ENCODE results near the gene DRAXIN.

The DRAXIN gene

DNA sequence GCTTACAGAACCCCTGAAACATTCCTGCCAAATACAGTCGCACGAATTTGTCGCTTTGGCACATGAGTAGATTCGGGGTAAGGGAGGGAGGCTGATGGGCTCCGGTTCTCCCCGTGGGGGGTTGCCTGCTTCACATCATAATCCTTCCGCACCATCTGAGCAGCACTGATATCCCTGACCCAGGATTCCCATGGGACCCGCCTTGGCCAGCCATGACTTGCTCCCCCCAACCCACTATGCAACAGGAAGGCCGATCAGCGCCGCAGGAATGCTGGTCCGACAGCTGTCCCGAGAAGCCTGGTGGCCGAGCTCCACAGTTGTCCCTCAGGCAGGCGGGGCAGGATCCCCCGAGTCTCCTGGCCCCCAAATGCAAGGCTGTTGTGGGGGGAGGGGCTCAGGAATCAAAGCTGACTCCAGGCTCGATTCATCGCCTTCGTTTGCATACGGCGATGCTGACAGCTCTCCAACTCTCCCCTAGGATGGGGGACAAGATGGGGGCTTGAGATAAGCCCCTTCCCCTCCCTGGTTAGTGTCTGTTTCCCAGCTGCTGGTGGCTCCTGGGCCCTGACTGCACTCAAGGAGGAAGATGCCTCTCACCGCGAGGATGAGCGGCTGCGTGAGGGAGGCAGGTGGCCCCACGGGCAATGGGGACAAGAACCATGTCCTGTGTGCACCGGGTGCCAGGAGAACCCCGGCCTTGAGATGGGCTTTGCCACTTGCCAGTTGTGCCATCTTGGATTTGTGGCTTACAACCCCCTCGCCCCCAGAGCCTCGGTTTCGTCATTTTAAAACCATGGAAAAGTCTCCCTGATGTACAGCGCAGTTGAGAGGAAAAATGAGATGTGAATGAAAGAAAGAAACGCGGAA is 9.3 kb downstream of the DRAXIN start:
- CTCF ChIA-PET: interaction anchor here (0.8 to 1.4 kb wide), 4 partner anchors 10 to 57 kb away, joined by 3 to 10 read pairs (median 4); no protein-coding TSS in a partner anchor
- no peak overlapping the region for H3K27ac ChIP-seq (ENCODE audit: extremely low read depth, low read depth, low read length)
- POLR2A ChIA-PET: no interaction called here
- TF ChIP-seq ZBTB17 (tag by site-specific recombination; IDR thresholded peaks at IDR 0.05) (peak; percentile 37; the same call in 1 of the 2 replicates), ZNF654 (tag by site-specific recombination; IDR thresholded peaks at IDR 0.05; ENCODE audit: low read depth) (no peak), ZNF350 (tag by site-specific recombination; IDR thresholded peaks at IDR 0.05) (no peak), ZBTB26 (tag by site-specific recombination; optimal IDR thresholded peaks at IDR 0.05) (peak; percentile 9), SCRT2 (tag by site-specific recombination; IDR thresholded peaks at IDR 0.05) (0 out of 2 replicates have a peak, but pooled peaks have one; percentile 15)
- TF ChIP-seq, protein P1, sequence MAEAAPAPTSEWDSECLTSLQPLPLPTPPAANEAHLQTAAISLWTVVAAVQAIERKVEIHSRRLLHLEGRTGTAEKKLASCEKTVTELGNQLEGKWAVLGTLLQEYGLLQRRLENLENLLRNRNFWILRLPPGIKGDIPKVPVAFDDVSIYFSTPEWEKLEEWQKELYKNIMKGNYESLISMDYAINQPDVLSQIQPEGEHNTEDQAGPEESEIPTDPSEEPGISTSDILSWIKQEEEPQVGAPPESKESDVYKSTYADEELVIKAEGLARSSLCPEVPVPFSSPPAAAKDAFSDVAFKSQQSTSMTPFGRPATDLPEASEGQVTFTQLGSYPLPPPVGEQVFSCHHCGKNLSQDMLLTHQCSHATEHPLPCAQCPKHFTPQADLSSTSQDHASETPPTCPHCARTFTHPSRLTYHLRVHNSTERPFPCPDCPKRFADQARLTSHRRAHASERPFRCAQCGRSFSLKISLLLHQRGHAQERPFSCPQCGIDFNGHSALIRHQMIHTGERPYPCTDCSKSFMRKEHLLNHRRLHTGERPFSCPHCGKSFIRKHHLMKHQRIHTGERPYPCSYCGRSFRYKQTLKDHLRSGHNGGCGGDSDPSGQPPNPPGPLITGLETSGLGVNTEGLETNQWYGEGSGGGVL (tag by site-specific recombination; IDR thresholded peaks at IDR 0.05): no peak
- TF ChIP-seq, protein P2, sequence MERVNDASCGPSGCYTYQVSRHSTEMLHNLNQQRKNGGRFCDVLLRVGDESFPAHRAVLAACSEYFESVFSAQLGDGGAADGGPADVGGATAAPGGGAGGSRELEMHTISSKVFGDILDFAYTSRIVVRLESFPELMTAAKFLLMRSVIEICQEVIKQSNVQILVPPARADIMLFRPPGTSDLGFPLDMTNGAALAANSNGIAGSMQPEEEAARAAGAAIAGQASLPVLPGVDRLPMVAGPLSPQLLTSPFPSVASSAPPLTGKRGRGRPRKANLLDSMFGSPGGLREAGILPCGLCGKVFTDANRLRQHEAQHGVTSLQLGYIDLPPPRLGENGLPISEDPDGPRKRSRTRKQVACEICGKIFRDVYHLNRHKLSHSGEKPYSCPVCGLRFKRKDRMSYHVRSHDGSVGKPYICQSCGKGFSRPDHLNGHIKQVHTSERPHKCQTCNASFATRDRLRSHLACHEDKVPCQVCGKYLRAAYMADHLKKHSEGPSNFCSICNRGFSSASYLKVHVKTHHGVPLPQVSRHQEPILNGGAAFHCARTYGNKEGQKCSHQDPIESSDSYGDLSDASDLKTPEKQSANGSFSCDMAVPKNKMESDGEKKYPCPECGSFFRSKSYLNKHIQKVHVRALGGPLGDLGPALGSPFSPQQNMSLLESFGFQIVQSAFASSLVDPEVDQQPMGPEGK (tag by site-specific recombination; IDR thresholded peaks at IDR 0.05): 0 out of 2 replicates have a peak, but pooled peaks have one; percentile 19
- H3K4me1 ChIP-seq (ENCODE audit: control insufficient read depth, insufficient read depth, low read length): no peaks in the 10 kb centered on the region
- no peaks in the 10 kb centered on the region for H3K36me3 ChIP-seq (ENCODE audit: control insufficient read depth in 2 of 2, insufficient read depth in 1 of 2, low read length in 2 of 2)
- no peaks in the 10 kb centered on the region for H3K9me3 ChIP-seq (ENCODE audit: control insufficient read depth, insufficient read depth, low read depth, low read length)
- no peak overlapping the region for H3K4me3 ChIP-seq (ENCODE audit: low read depth, low read length)

- Histone ChIP-seq H3K9me3 (ENCODE audit: control insufficient read depth, insufficient read depth, low read depth, low read length) (no peaks in the 10 kb centered on the region), H3K36me3 (ENCODE audit: control insufficient read depth in 2 of 2, insufficient read depth in 1 of 2, low read length in 2 of 2) (no peaks in the 10 kb centered on the region), H3K4me1 (ENCODE audit: control insufficient read depth, insufficient read depth, low read length) (no peaks in the 10 kb centered on the region), H3K27ac (ENCODE audit: extremely low read depth, low read depth, low read length) (no peak overlapping the region), H3K4me3 (ENCODE audit: low read depth, low read length) (no peak overlapping the region)
- CTCF ChIA-PET: no interaction called here
- POLR2A ChIA-PET: no interaction called here
- TF ChIP-seq GLI2 (tag by site-specific recombination; IDR thresholded peaks at IDR 0.05; ENCODE audit: borderline replicate concordance, low read depth) (no peak), SP3 (tag by site-specific recombination; IDR thresholded peaks at IDR 0.05) (no peak), GLI4 (tag by site-specific recombination; IDR thresholded peaks at IDR 0.05) (no peak), ZNF561 (tag by site-specific recombination; IDR thresholded peaks at IDR 0.05; ENCODE audit: borderline replicate concordance) (no peak), ZNF747 (tag by site-specific recombination; IDR thresholded peaks at IDR 0.05) (no peak), YY2 (tag by site-specific recombination; IDR thresholded peaks at IDR 0.05) (no peak), MZF1 (tag by site-specific recombination; IDR thresholded peaks at IDR 0.05; ENCODE audit: borderline replicate concordance) (no peak), ZNF202 (tag by site-specific recombination; IDR thresholded peaks at IDR 0.05; ENCODE audit: borderline replicate concordance) (no peak), ZNF449 (tag by site-specific recombination; IDR thresholded peaks at IDR 0.05) (no peak), ZNF600 (tag by site-specific recombination; IDR thresholded peaks at IDR 0.05) (no peak)
Measured at GRCh38 chr1:11701551-11701961, 10.0 kb downstream of the DRAXIN start.

Measured in HEK293 (cell line).